Pancreas (tissue), 10 donors: ENCODE data around the gene MYO3A. TPM values are rescaled to one million over a fixed set of nuclear protein-coding genes. Genes with fewer than 3 reads are reported as not detected.

Experiments used
- ATAC-seq, 4 donors: fragments of 200-7000 bp; cut with Tn5 transposase; one replicate each; pipeline versions ENCODE4 v1.8.0 to v1.9.1; 2020; ENCODE audit warnings: mild to moderate bottlenecking in 4 of 4, moderate library complexity in 4 of 4
- DNase-seq, 6 donors: peaks; one replicate each; pipeline ENCODE4 v3.0.0-alpha.2; 2020
- FAIRE-seq: peaks from 2 replicates; lab custom pipeline; 2012; peaks lifted over from hg19 to GRCh38; lab: Jason Lieb, UNC
- H3K27ac ChIP-seq, 4 donors: fragments of 200-600 bp; sonication (generic); 1 replicate in 3 of 4; 2 replicates in 1 of 4; pipeline versions ENCODE4 v1.5.0 to v1.8.0; 2020
- H3K27me3 ChIP-seq, 4 donors: fragments of 200-600 bp; one replicate each; pipeline ENCODE4 v1.8.0; 2021
- H3K36me3 ChIP-seq, 3 donors: fragments of 200-600 bp; sonication (generic) in 1 of 3; one replicate each; pipeline versions ENCODE4 v1.5.0 to v1.8.0; 2020 to 2021
- H3K4me1 ChIP-seq, 3 donors: fragments of 200-600 bp; one replicate each; pipeline ENCODE4 v1.8.0; 2021
- H3K4me3 ChIP-seq, 4 donors: fragments of 200-600 bp; sonication (generic) in 2 of 4; one replicate each; pipeline versions ENCODE4 v1.5.0 to v1.8.0; 2020 to 2021
- H3K9me3 ChIP-seq, 4 donors: fragments of 200-600 bp; one replicate each; pipeline ENCODE4 v1.8.0; 2021
- WGBS, 2 donors: extraction: QIAGEN DNeasy Blood & Tissue Kit; methylation state at CpG; one replicate each; pipeline ENCODE4 v1.1.7; 2013; 5-methylcytosine and 5-hydroxymethylcytosine counted together
- intact Hi-C, 3 donors: fragments of 100-400 bp; cut with DNase I; formaldehyde crosslinking; loops; one replicate each; pipeline versions ENCODE4 v1.11.1 to v1.14.2; 2022
- polyA plus RNA-seq, 2 donors: library from polyadenylated mRNA; stranded (reverse); fragments of 200-250 nt; gene quantifications; one replicate each; pipeline ENCODE4 v1.2.3, GENCODE V29; 2013
- total RNA-seq, 6 donors: library from RNA; stranded (reverse); fragmentation: NEBNext Ultra II Directional in 4 of 6; extraction: Animal tissue kit (Norgen Biotek cat#: 25700) in 4 of 6; gene quantifications; one replicate each; pipeline versions ENCODE4 v1.2.1 to v1.2.4, GENCODE V29; 2021 to 2023
- TF ChIP-seq, protein P1 (sequence below), 4 donors: fragments of 200-600 bp; sonication (generic) in 3 of 4; IDR thresholded peaks; one replicate each; pipeline versions ENCODE4 v1.5.0 to v1.8.0; 2021; ENCODE audit warnings: antibody characterized with exemption in 4 of 4
- donor health status: healthy with polysubstance abuse.
- donor health status: DM: no; HTN: no; CAD: no; lungs with moderate emphysema.
- donor health status: DM: no; HTN: no; CAD: no.
- donor health status: control.
- donor health status: control.
- donor health status: Bipolar disorder and iron deficiency.
- donor health status: DM: yes; HTN: yes; CAD: no.
- donor health status: DM: no; HTN: no; CAD: no.
- donor health status: DM: no; HTN: no; CAD: no.
- donor health status: DM: yes; HTN: yes; CAD: no.

MYO3A gene
- total and polyA plus RNA-seq, 8 donors = 0.85 to 14.3 (median 1.9) TPM

DNA sequence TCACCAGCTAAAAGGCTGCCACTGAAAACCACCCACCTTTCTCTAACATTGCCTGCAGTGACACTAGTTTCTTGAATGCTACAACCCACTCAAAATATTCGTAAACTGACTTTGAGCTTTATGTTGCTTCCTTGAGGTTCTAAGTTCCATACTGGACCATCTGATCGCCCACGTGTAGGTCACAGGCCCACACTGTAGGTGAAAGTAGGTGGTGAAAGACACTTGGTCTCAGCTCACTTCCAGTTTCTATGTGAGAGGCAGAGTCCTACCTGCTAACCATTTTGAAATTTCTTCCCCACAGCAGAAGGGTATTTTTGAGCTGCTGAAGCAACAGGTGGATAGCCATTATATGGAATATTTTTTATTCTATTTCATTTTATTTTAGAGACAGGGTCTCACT, 97.3 kb downstream of the MYO3A start:
- no peaks in the 10 kb centered on the region for H3K36me3 ChIP-seq
- H3K4me3 ChIP-seq = no peak overlapping the region
- no peak for ATAC-seq
- 68 to 82% methylated on average over 3 of the region's 3 CpGs for WGBS, 2 donors
- TF ChIP-seq, protein P1, sequence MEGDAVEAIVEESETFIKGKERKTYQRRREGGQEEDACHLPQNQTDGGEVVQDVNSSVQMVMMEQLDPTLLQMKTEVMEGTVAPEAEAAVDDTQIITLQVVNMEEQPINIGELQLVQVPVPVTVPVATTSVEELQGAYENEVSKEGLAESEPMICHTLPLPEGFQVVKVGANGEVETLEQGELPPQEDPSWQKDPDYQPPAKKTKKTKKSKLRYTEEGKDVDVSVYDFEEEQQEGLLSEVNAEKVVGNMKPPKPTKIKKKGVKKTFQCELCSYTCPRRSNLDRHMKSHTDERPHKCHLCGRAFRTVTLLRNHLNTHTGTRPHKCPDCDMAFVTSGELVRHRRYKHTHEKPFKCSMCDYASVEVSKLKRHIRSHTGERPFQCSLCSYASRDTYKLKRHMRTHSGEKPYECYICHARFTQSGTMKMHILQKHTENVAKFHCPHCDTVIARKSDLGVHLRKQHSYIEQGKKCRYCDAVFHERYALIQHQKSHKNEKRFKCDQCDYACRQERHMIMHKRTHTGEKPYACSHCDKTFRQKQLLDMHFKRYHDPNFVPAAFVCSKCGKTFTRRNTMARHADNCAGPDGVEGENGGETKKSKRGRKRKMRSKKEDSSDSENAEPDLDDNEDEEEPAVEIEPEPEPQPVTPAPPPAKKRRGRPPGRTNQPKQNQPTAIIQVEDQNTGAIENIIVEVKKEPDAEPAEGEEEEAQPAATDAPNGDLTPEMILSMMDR (IDR thresholded peaks at IDR 0.05) = no peak
- DNase-seq = no peak
- H3K4me1 ChIP-seq = no peaks in the 10 kb centered on the region
- H3K27ac ChIP-seq = no peak overlapping the region
- no peaks in the 10 kb centered on the region for H3K9me3 ChIP-seq
- H3K27me3 ChIP-seq = no peaks in the 10 kb centered on the region
- no peak for FAIRE-seq
- intact Hi-C loops = no loop called here

DNA sequence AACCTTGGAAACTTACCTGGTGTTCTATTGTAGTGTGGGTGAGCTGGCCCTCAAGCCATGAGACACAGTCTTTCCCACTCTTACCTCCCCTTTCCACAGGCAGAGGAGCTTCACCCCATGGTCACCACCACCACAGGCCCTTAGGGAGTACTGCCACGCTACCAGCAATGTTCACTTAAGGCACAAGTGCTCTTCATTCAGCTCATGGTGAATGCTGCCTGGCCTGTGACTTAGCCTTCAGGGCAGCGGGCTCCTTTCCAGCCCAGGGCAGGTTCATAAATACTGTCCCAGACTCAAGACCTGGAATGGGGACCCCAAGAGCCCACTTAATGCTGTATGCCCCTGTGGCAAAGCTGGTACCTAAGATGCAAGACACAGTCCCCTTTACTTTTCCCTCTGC, 109.4 kb downstream of the MYO3A start:
- FAIRE-seq (no peak), DNase-seq (no peak), ATAC-seq (no peak)
- WGBS, 2 donors = 78 to 85% methylated on average over 2 of the region's 2 CpGs
- no peak overlapping the region for H3K27ac ChIP-seq
- H3K4me1 ChIP-seq = no peaks in the 10 kb centered on the region
- TF ChIP-seq, protein P1 (IDR thresholded peaks at IDR 0.05) = no peak
- H3K9me3 ChIP-seq = no peaks in the 10 kb centered on the region
- intact Hi-C loops = no loop called here
- H3K27me3 ChIP-seq = no peaks in the 10 kb centered on the region
- no peaks in the 10 kb centered on the region for H3K36me3 ChIP-seq
- H3K4me3 ChIP-seq = no peak overlapping the region

DNA sequence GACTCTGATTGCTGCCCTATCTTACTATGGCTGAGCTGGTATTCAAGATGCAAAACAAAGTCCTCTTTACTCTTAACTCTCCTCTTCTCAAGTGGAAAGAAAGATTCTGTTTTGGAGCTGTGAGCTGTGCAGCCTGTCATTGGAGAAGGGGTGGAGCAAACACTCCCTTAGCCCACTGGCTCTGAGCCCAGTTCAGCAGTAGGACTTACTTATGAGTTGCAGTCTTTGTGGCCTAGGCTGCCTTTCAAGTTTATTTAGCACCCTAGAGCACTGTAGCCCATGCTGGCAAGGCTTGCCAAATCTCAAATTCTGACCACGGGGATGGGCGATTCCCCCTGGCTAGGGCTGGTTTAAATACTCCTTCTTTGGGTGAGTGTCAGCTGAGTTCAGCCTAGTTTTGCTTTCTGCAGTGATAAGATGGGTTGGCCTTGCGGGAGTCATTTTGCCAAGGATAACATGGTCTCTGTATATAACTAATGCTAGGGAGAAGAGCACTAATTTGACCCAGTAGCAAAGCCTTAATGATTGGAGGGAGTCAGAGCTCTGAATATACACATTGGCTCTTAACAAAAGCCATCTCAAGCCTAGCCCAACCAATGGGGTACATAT, 110.2 kb downstream of the MYO3A start:
- FAIRE-seq = no peak
- DNase-seq = no peak
- Histone ChIP-seq H3K4me1 (no peaks in the 10 kb centered on the region), H3K4me3 (no peak overlapping the region), H3K27ac (no peak overlapping the region), H3K27me3 (no peaks in the 10 kb centered on the region), H3K9me3 (no peaks in the 10 kb centered on the region), H3K36me3 (no peaks in the 10 kb centered on the region)
- 67 to 83% methylated on average over 3 of the region's 3 CpGs for WGBS, 2 donors
- TF ChIP-seq, protein P1 (IDR thresholded peaks at IDR 0.05) = no peak
- ATAC-seq = peak in 2 of 4 donors; percentile 43 to 51
- intact Hi-C loops = no loop called here

DNA sequence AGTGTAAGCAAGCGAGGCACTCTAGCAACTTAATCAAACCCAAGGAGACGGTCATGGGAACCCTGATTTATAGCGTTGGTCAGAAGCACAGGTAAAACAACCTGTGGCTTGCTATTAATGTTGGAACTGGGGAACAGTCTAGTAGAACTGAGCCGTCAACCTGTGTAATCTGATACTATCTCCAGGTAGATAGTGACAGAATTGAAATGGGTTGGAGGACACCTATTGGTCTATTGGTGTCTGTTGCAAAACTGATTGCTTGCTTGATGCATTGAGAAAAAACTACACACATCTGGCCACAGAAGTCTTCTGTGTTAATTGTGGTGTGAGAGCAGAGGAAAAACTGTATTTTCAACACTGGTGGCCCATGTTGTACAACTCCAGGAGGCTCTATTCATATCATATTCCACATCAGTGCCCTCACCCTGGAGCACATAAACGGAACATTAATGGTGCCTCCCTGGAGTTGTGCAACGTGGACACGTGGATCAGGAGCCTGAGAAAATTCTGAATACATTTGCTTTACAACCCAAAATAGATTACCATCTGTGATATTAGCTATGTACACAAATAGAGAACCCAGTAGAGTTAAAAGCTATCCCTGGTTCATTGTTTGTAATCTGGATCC, 112.2 kb downstream of the MYO3A start:
- DNase-seq (no peak), ATAC-seq (peak in 3 of 4 donors; percentile 26 to 86 (median 78)), FAIRE-seq (no peak)
- no peaks in the 10 kb centered on the region for H3K36me3 ChIP-seq
- intact Hi-C loops = no loop called here
- H3K9me3 ChIP-seq = no peaks in the 10 kb centered on the region
- WGBS, 2 donors = 54 to 67% methylated on average over 7 of the region's 7 CpGs
- no peaks in the 10 kb centered on the region for H3K27me3 ChIP-seq
- no peak overlapping the region for H3K4me3 ChIP-seq
- no peaks in the 10 kb centered on the region for H3K4me1 ChIP-seq
- TF ChIP-seq, protein P1 (IDR thresholded peaks at IDR 0.05) = no peak
- H3K27ac ChIP-seq = no peak overlapping the region

DNA sequence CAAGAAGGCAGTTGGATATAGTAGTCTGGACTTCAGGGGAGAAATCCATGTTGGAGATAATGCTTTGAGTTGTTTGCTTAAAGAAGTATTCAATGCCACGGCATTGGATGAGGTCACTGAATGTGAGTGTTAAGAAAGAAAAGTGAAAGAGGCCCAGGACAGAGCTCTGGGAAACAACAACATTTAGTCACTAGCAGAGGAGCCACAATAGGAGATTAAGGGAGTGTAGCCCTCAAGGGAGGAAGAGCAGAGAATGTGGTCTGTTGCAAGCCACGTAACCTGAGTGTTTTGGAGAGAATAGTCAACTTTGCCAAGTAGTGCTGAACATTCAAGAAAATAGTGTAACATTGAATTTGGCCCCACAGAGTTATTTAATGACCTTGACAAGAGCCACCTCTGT, 114.7 kb downstream of the MYO3A start:
- H3K27me3 ChIP-seq = no peaks in the 10 kb centered on the region
- DNase-seq (no peak), FAIRE-seq (no peak), ATAC-seq (no peak)
- TF ChIP-seq, protein P1 (IDR thresholded peaks at IDR 0.05) = no peak
- H3K4me3 ChIP-seq = no peak overlapping the region
- no peaks in the 10 kb centered on the region for H3K9me3 ChIP-seq
- H3K36me3 ChIP-seq = no peaks in the 10 kb centered on the region
- WGBS, 2 donors = 50 to 58% methylated on average over 2 of the region's 2 CpGs
- H3K4me1 ChIP-seq = no peaks in the 10 kb centered on the region
- intact Hi-C loops = no loop called here
- H3K27ac ChIP-seq = no peak overlapping the region
